ENCODE data around the gene SMG6.

- TF ChIP-seq, protein P1, sequence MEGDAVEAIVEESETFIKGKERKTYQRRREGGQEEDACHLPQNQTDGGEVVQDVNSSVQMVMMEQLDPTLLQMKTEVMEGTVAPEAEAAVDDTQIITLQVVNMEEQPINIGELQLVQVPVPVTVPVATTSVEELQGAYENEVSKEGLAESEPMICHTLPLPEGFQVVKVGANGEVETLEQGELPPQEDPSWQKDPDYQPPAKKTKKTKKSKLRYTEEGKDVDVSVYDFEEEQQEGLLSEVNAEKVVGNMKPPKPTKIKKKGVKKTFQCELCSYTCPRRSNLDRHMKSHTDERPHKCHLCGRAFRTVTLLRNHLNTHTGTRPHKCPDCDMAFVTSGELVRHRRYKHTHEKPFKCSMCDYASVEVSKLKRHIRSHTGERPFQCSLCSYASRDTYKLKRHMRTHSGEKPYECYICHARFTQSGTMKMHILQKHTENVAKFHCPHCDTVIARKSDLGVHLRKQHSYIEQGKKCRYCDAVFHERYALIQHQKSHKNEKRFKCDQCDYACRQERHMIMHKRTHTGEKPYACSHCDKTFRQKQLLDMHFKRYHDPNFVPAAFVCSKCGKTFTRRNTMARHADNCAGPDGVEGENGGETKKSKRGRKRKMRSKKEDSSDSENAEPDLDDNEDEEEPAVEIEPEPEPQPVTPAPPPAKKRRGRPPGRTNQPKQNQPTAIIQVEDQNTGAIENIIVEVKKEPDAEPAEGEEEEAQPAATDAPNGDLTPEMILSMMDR (IDR thresholded peaks at IDR 0.05) = no peak
- TF ChIP-seq POLR2A (IDR thresholded peaks at IDR 0.05) = no peak
Measured at GRCh38 chr17:2289878-2290478, 13.6 kb downstream of the SMG6 start.

Data from heart left ventricle (tissue), 13 donors.